GM12865 (cell line): Measurements from ENCODE around the gene RAC3.

Source experiments
- DNase-seq: peaks from one replicate; pipeline ENCODE4 v3.0.0; 2010; ENCODE audit warnings: low read depth
- H3K4me3 ChIP-seq: 2 replicates; pipeline ENCODE4 v1.5.1; 2011; ENCODE audit warnings: mild to moderate bottlenecking, low read depth, low read length, control low read depth
- TF ChIP-seq, protein P1 (sequence below): IDR thresholded peaks from 2 replicates; pipeline ENCODE4 v1.5.1; 2011; ENCODE audit warnings: low read length, control low read depth, low read depth, inconsistent platforms; ENCODE audit not compliant: insufficient read depth; ENCODE audit errors: missing control alignments

The RAC3 gene

GRCh38 chr17:82054351-82055022 is 23.0 kb downstream of the RAC3 start:
- DNase-seq = no peak
- TF ChIP-seq, protein P1, sequence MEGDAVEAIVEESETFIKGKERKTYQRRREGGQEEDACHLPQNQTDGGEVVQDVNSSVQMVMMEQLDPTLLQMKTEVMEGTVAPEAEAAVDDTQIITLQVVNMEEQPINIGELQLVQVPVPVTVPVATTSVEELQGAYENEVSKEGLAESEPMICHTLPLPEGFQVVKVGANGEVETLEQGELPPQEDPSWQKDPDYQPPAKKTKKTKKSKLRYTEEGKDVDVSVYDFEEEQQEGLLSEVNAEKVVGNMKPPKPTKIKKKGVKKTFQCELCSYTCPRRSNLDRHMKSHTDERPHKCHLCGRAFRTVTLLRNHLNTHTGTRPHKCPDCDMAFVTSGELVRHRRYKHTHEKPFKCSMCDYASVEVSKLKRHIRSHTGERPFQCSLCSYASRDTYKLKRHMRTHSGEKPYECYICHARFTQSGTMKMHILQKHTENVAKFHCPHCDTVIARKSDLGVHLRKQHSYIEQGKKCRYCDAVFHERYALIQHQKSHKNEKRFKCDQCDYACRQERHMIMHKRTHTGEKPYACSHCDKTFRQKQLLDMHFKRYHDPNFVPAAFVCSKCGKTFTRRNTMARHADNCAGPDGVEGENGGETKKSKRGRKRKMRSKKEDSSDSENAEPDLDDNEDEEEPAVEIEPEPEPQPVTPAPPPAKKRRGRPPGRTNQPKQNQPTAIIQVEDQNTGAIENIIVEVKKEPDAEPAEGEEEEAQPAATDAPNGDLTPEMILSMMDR = no peak
- no peak overlapping the region for H3K4me3 ChIP-seq

GRCh38 chr17:82055023-82055964 is 23.8 kb downstream of the RAC3 start:
- DNase-seq = no peak
- TF ChIP-seq, protein P1 = no peak
- no peak overlapping the region for H3K4me3 ChIP-seq

DNA sequence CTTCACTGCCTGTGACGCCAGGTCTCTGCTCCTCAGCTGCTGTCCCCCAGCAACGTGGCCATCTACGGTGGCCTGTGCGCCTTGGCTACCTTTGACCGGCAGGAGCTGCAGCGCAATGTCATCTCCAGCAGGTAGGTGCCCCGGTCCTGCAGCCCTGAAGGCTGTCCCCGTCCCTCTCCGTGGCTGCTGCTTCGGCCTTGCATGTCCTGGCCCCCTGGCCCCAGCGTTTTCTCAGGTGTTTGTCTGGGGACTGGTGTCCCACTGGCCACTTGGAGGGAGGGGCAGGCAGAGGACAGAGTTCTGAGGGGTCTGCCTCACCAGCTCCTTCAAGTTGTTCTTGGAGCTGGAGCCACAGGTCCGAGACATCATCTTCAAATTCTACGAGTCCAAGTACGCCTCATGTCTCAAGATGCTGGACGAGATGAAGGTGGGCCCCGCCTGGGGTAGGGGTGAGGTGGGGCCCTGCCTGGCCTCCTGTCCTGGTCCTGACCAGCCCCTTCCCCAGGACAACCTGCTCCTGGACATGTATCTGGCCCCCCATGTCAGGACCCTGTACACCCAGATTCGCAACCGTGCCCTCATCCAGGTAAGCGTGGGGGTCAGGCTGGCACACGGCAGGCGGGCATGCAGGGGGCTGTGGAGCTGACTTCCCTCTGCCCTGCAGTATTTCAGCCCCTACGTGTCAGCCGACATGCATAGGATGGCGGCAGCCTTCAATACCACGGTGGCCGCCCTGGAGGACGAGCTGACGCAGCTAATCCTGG is 24.7 kb downstream of the RAC3 start:
- H3K4me3 ChIP-seq = no peak overlapping the region
- no peak for DNase-seq
- TF ChIP-seq, protein P1 = no peak

DNA sequence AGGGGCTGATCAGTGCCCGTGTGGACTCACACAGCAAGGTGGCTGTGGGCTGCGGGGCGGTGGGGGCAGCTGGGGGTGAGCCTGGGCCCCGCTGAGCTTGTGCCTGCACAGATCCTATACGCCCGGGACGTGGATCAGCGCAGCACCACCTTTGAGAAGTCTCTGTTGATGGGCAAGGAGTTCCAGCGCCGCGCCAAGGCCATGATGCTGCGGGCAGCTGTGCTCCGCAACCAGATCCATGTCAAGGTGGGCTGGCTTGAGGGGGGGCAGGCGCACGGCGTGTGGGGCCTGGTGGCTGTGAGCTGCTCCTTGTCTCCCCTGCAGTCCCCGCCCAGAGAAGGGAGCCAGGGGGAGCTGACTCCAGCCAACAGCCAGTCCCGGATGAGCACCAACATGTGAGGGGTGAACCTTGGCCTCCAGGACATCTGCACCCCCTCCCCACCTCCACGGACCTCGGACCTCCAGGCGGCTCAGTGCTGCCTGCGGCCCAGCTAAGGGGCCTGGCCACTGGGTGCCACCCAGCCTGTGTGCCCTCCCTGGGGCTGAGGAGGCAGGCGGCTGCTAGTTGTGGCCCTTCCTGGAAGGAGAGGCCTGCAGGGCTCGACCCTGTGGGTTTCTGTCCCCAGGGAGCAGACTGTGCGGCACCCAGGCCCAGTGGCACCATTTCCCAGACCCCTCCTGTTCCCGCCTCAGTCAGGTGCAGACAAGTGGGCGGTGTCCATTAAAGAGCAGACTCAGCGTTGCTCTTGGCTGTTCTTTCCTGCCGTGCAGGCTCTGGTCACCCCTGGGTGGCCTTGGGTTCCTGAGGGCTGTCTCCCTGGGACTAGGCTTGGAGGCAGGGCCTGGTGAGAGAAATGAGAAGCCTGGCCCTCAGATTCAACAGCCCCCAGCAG is 25.5 kb downstream of the RAC3 start:
- DNase-seq = no peak
- TF ChIP-seq, protein P1 = no peak
- no peak overlapping the region for H3K4me3 ChIP-seq

DNA sequence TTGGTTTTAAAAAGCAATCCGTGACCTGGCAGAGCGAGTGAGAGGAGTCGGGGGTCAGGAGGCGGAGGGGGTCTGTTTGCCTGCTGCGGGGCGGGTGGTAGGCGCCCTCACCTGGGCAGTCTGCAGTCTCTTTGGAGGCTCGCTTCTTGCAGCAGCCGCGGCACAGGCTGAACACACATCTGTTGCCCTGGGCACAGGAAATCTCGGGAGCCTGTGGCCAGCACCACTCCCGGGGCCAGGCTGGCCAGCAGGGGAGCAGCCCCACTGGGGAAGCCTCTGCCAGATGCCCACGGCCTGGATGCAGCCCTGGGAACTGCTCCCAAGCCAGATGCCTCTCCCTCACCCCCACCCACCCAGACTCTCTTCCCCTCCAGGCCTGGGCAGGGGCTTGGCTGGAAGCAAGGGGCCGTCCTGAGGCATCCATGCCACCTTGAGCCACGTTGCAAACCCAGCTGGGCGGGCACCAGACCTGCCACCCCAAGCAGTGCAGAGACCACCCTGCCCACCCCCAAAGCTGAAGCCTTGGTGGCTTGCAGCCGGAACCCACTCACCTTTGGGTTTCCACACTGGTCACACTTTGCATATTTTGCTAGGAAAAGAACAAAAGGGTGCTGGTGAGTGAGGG is 26.9 kb downstream of the RAC3 start:
- no peak overlapping the region for H3K4me3 ChIP-seq
- TF ChIP-seq, protein P1 = no peak
- no peak for DNase-seq
